ENCODE measurements around the gene IDUA.

IDUA gene

DNA sequence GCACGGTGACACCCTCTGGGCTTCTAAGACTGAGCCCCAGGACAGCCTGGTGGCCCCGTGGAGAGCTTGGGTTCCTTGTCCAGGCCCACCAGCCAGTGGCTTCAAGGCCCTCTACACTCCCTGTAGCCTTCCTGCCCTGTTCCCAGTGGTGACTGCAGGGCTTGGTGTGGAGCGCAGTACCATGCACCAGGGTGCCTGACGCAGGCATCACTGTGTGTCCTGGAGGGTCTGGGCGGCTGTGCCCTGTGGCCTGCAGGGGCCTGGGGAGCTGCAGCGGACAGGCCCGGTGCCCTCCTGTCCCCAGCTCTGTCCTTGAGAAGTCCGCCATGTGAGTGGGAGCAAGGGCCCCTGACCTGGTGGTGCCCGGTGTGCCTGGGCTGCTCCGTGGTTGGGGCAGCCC, 28.9 kb downstream of the IDUA start:
- no peak for DNase-seq (ENCODE audit: low spot score)

DNA sequence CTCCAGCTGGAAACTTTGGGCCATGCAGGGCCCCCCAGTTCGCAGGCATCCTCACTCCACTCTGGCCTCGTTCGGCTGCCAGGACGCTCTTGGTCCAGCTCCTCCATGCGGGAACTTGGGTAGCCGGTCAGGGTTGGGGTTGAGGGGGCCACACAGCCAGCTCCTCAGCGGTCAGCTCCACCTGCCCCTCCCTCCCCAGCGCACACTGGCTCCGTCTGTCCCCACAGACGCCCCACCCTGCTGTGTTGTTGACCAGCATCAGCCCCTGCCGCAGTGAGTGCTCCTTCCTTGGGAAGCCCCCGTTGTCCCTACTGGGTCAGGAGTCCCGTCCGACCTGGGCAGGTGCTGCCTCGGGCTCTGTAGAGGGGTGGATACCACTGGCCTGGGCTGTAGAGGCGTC, 30.4 kb downstream of the IDUA start:
- DNase-seq (ENCODE audit: low spot score), result no peak

GRCh38 chr4:1017706-1018105, 30.9 kb downstream of the IDUA start:
- DNase-seq (ENCODE audit: low spot score), result no peak

- no peak for DNase-seq (ENCODE audit: low spot score)
These were observed 31.5 kb downstream of the IDUA start for GRCh38 chr4:1018147-1019020.

DNA sequence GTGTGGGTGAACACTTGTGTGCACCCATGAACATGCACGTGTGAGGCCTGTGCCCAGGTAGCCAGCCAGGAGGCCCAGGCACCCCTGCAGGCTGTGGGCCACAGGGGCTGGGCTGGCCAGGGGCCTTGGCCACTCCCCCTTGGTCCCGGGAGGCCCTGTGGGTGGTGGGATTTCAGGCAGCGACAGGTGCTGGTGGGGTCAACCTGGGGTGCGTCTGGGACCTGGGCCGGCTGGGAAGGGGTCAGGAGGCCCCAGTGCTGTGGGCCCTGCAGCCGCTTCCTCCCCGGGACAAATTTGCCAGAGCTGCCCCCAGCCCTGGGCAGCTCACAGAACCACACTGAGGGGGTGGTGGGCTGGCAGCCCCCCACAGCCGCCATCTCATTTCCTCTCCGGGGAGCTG, 32.5 kb downstream of the IDUA start:
- no peak for DNase-seq (ENCODE audit: low spot score)

GRCh38 chr4:1019729-1020470, 33.1 kb downstream of the IDUA start:
- DNase-seq (ENCODE audit: low spot score), result peak; percentile 32

DNA sequence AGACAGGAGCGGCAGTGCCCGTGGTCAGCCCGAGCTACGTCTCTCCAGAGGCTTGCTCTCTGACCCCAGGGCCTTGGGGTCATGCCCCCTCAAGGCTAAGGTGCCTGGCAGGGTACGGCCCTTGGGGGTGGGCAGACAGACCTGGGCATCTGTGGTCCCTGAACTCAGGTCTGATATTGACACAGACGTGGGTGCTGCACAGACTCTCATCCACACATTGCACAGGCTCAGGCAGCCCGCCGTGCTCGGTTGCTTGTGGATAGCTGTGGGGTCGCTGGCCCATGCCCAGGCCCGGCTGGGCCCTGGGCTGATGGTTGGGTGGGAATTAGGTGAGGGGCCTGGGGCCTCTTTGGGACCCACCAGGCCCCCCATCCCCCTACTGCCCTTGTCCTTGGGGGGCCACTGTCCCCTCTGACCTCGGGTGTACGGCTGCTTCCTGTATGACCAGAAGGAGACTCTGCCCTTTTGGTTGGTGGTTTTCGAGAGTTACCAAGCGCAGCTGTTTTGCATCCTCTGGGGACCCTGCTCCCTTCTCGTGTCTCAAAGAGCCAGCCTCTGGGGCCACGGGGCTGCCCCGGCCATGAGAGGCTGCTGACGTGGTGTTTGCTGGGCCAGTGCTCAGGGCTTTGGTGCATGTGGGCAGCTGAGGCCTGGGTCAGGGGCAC, 34.7 kb downstream of the IDUA start:
- DNase-seq (ENCODE audit: low spot score), result peak; percentile 79

DNA sequence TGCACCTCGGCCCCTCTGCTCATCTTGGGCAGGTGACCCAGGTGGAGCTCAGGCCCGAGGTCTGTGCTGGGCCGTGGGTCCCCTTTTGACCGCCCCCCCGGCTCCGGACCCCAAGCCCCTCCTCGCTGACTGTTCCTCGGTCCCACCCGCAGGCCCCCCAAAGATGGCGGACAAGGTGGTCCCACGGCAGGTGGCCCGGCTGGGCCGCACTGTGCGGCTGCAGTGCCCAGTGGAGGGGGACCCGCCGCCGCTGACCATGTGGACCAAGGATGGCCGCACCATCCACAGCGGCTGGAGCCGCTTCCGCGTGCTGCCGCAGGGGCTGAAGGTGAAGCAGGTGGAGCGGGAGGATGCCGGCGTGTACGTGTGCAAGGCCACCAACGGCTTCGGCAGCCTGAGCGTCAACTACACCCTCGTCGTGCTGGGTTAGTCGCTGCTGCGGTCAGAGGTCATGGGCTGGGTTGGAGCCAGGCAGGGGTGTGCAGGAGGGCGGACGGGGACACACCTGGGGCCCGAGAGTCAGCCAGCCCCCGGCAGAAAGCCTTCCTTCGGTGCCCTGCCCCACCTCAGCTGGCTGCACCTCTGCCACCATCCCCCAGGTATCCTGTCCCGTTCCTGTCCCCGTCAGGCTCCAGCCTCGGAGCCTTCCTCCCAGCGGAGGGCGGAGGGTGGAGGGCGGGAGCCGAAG, 35.4 kb downstream of the IDUA start:
- no peak for DNase-seq (ENCODE audit: low spot score)

GRCh38 chr4:1022739-1023066, 35.9 kb downstream of the IDUA start:
- no peak for DNase-seq (ENCODE audit: low spot score)

- no peak for DNase-seq (ENCODE audit: low spot score)
These were observed 36.3 kb downstream of the IDUA start for GRCh38 chr4:1023075-1023640.

DNA sequence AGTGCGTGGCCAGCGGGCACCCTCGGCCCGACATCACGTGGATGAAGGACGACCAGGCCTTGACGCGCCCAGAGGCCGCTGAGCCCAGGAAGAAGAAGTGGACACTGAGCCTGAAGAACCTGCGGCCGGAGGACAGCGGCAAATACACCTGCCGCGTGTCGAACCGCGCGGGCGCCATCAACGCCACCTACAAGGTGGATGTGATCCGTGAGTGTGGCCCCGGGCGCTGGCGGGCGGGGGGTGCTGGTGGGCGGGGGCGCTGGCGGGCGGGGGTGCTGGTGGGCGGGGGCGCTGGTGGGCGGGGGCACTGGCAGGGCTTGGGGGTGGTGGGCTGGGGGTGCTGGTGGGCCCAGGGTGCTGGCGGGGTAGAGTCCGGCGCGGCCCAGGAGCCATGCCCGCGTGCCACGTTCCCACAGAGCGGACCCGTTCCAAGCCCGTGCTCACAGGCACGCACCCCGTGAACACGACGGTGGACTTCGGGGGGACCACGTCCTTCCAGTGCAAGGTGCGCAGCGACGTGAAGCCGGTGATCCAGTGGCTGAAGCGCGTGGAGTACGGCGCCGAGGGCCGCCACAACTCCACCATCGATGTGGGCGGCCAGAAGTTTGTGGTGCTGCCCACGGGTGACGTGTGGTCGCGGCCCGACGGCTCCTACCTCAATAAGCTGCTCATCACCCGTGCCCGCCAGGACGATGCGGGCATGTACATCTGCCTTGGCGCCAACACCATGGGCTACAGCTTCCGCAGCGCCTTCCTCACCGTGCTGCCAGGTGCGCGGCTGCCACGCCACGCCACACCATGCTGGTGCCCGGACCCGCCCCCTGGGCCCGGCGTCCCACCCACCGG, 37.3 kb downstream of the IDUA start:
- DNase-seq (ENCODE audit: low spot score), result no peak

DNA sequence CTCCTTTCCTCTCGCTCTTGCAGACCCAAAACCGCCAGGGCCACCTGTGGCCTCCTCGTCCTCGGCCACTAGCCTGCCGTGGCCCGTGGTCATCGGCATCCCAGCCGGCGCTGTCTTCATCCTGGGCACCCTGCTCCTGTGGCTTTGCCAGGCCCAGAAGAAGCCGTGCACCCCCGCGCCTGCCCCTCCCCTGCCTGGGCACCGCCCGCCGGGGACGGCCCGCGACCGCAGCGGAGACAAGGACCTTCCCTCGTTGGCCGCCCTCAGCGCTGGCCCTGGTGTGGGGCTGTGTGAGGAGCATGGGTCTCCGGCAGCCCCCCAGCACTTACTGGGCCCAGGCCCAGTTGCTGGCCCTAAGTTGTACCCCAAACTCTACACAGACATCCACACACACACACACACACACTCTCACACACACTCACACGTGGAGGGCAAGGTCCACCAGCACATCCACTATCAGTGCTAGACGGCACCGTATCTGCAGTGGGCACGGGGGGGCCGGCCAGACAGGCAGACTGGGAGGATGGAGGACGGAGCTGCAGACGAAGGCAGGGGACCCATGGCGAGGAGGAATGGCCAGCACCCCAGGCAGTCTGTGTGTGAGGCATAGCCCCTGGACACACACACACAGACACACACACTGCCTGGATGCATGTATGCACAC, 38.2 kb downstream of the IDUA start:
- no peak for DNase-seq (ENCODE audit: low spot score)

DNA sequence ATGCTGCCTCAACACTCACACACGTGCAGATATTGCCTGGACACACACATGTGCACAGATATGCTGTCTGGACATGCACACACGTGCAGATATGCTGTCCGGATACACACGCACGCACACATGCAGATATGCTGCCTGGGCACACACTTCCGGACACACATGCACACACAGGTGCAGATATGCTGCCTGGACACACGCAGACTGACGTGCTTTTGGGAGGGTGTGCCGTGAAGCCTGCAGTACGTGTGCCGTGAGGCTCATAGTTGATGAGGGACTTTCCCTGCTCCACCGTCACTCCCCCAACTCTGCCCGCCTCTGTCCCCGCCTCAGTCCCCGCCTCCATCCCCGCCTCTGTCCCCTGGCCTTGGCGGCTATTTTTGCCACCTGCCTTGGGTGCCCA, 39.3 kb downstream of the IDUA start:
- DNase-seq (ENCODE audit: low spot score), result peak; percentile 93

GRCh38 chr4:1027219-1027914, 40.5 kb downstream of the IDUA start:
- no peak for DNase-seq (ENCODE audit: low spot score)

- no peak for DNase-seq (ENCODE audit: low spot score)
These were observed 41.0 kb downstream of the IDUA start for GRCh38 chr4:1027915-1028238.

GRCh38 chr4:1028574-1029220, 41.9 kb downstream of the IDUA start:
- no peak for DNase-seq (ENCODE audit: low spot score)

- DNase-seq (ENCODE audit: low spot score), result no peak
These were observed 42.7 kb downstream of the IDUA start for GRCh38 chr4:1029529-1029928.

GRCh38 chr4:1030031-1030430, 43.2 kb downstream of the IDUA start:
- no peak for DNase-seq (ENCODE audit: low spot score)

DNA sequence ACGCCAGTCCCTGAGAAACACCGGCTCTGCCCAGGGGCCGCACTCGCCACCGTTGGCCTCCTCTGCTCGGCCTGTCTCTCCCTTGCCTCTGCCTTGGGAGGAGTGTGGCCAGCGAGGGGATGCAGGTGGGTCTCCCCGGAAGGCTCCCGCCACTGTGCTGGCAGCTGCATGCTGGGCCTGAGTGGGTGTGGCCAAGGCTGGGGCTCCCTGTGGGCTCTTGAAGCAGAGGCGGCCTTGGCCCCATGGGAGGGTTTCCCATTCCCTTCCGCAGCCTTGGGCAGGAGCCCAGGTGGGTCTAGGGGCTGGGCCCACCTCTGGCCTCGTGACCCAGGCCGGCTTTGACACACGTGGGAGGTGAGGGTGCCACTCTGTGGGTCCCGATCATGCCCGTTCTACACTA, 43.7 kb downstream of the IDUA start:
- DNase-seq (ENCODE audit: low spot score), result peak; percentile 42

DNA sequence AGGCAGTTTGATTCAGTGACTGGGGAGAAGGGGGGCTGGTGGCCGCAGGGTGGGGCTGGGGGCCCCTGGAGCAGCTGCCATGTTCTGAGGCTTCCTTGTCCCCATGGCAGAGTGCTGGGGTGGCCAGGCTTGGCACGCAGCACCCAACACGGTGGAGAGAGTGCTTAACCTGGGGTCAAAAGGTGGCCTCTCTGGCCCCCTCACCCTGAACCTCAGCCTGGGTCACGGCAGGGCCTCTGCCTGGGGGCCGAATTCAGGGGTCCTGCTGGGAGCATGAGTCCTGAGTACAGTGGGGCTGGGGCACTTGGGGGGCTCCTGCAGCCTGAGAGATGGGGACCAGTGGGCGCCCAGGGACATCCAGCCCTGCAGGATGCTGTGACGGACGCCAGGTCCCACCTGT, 44.5 kb downstream of the IDUA start:
- no peak for DNase-seq (ENCODE audit: low spot score)

All from NAMALWA (cell line).